ENCODE results near the gene ELOB.

- TF ChIP-seq POLR2AphosphoS5 (IDR thresholded peaks at IDR 0.05; ENCODE audit: low read depth, low read length) (no peak), RCOR1 (IDR thresholded peaks at IDR 0.05; ENCODE audit: low read length) (no peak), YY1 (IDR thresholded peaks at IDR 0.05; ENCODE audit: low read depth) (no peak), MAX (IDR thresholded peaks at IDR 0.05; ENCODE audit: low read depth) (no peak), CTCF (IDR thresholded peaks at IDR 0.05) (no peak)
Measured at GRCh38 chr16:2822158-2822495, 45.0 kb upstream of the ELOB start.

Data from SK-N-SH (cell line).